Effector memory CD4-positive, alpha-beta T cell (primary cell): ENCODE results near the gene ZFX.

ENCODE experiments used
- DNase-seq, 3 donors: peaks; one replicate each; pipeline ENCODE4 v3.0.0-alpha.2; 2020
- H3K27ac ChIP-seq: 2 replicates; pipeline ENCODE4 v1.7.0; 2013; ENCODE audit warnings: mild to moderate bottlenecking, low read length, moderate library complexity; ENCODE audit not compliant: insufficient read depth, poor library complexity, severe bottlenecking
- H3K27me3 ChIP-seq: replicated peaks from 2 replicates; pipeline ENCODE4 v1.7.0; 2013; ENCODE audit warnings: mild to moderate bottlenecking, low read length; ENCODE audit not compliant: insufficient read depth, control insufficient read depth, poor library complexity, severe bottlenecking
- H3K36me3 ChIP-seq: 2 replicates; pipeline ENCODE4 v1.7.0; 2013; ENCODE audit warnings: mild to moderate bottlenecking, low read length, moderate library complexity; ENCODE audit not compliant: control insufficient read depth, insufficient read depth
- H3K4me1 ChIP-seq: 2 replicates; pipeline ENCODE4 v1.7.0; 2013; ENCODE audit warnings: low read length, mild to moderate bottlenecking; ENCODE audit not compliant: control insufficient read depth, insufficient read depth, poor library complexity, severe bottlenecking
- H3K4me3 ChIP-seq: 2 replicates; pipeline ENCODE4 v1.7.0; 2013; ENCODE audit warnings: low read length, low read depth, mild to moderate bottlenecking; ENCODE audit not compliant: insufficient read depth, poor library complexity, severe bottlenecking
- H3K9me3 ChIP-seq: 2 replicates; pipeline ENCODE4 v1.7.0; 2013; ENCODE audit warnings: mild to moderate bottlenecking, low read length, moderate library complexity; ENCODE audit not compliant: control insufficient read depth

Gene ZFX

DNA sequence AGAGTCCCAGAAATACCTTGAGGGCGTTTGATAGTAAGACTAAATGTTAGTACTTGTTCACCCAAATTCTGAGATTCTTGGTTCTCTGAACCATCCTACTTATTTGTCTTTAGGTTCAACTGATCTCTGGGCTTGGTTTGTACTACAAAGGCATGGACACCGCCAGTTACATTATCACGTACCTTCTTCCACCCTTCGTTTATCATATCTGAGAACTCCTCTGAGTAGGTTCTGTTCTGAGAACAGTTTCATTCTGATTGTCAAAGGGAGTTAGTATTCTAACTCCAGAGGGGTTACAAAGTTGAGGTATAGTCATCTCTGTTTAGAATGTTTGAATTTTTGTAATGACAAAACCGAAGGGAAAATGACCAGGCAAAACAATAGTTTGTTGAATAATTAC lies 19.3 kb downstream of the ZFX start:
- Histone ChIP-seq H3K4me3 (no peak overlapping the region), H3K27ac (no peak overlapping the region), H3K36me3 (peaks cover 11% of the 10 kb centered on the region), H3K4me1 (peaks cover 12% of the 10 kb centered on the region), H3K27me3 (no peaks in the 10 kb centered on the region), H3K9me3 (no peaks in the 10 kb centered on the region)
- DNase-seq = no peak

DNA sequence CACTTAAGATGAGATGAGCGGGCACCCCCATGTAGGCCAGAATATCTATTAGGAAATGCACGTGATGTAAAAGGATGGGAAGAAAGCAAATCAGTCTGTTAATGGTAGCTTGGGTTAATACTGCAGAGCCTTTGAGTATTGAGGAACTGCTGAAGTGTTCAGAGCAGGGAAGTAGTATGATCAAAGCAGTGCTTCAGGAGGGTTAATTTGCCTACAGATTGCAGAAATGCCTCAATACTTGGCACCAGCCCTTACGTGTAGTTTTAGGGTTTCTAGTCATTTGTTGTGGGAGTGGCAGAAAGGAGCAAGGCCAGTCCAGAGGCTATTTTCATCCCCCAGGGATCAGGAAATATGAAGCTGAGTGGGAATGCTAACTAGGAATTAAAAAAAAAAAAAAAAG lies 19.7 kb downstream of the ZFX start:
- Histone ChIP-seq H3K27me3 (no peaks in the 10 kb centered on the region), H3K4me1 (peaks cover 12% of the 10 kb centered on the region), H3K9me3 (no peaks in the 10 kb centered on the region), H3K27ac (no peak overlapping the region), H3K36me3 (peaks cover 13% of the 10 kb centered on the region), H3K4me3 (no peak overlapping the region)
- DNase-seq = no peak

DNA sequence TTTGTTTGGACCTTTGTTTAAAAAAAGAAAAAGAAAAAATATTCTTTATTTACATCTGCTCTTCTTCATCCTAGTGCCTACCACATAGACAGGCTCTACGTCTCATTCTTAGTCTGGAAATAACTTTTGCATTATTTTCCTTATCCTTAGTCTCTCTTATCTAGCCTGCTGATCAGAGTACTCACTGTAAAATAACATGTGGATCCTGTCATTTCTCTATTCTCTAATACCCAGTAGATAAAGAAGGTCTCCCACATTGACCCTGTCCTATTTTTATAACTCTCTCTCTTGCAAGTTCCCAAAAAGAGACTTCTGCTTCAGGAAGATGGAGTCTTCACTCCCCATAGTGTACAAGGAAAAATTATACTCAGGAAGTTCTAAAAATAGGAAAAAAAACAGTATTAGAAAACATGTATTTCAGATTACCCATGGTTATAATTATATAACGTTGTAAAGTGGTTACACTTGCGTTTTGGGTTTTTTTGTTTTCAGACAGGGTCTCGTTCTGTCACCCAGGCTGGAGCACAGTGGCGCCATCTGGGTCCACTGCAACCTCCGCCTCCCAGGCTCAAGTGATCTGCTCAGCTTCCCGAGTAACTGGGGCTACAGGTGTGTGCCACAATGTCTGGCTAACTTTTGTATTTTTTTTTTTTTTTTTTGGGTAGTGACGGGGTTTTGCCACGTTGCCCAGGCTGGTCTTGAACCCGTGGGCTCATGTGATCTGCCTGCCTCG lies 23.8 kb downstream of the ZFX start:
- no peak for DNase-seq
- Histone ChIP-seq H3K4me3 (no peak overlapping the region), H3K27me3 (no peaks in the 10 kb centered on the region), H3K9me3 (no peaks in the 10 kb centered on the region), H3K4me1 (peaks cover 8% of the 10 kb centered on the region), H3K36me3 (peaks cover 27% of the 10 kb centered on the region), H3K27ac (no peak overlapping the region)

DNA sequence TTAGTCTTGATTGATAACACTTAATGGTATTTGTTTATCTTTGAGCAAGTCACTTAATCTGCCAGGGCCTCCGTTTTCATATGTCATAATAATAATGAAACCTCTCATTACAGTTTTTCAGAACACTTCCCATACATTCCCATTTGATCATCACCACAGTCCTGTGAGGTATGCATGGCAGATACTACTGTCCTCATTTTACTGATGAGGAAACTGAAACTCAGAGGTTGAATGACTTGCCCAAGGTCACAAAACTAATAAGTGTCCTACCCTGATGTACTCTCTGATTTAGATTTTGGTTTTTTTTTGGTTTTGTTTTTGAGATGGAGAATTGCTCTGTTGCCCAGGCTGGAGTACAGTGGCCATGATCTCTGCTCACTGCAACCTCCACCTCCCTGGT lies 25.7 kb downstream of the ZFX start:
- Histone ChIP-seq H3K36me3 (peaks cover 35% of the 10 kb centered on the region), H3K9me3 (no peaks in the 10 kb centered on the region), H3K27ac (no peak overlapping the region), H3K4me3 (no peak overlapping the region), H3K27me3 (no peaks in the 10 kb centered on the region), H3K4me1 (no peaks in the 10 kb centered on the region)
- no peak for DNase-seq

DNA sequence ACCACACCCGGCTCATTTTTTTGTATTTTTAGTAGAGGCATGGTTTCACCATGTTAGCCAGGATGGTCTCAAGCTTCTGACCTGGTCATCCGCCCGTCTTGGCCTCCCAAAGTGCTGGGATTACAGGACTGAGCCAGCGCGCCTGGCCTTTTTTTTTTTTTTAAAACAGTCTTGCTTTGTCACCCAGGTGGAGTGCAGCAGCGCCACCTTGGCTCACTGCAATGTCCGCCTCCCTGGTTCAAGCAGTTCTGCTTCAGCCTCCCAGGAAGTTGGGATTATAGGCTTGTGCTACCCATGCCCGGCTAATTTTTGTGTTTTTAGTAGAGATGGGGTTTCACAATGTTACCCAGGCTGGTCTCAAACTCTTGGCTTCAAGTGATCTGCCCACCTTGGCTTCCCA lies 28.9 kb downstream of the ZFX start:
- Histone ChIP-seq H3K4me3 (no peak overlapping the region), H3K9me3 (no peaks in the 10 kb centered on the region), H3K36me3 (peaks cover 39% of the 10 kb centered on the region), H3K4me1 (no peaks in the 10 kb centered on the region), H3K27ac (no peak overlapping the region), H3K27me3 (no peaks in the 10 kb centered on the region)
- DNase-seq = no peak

DNA sequence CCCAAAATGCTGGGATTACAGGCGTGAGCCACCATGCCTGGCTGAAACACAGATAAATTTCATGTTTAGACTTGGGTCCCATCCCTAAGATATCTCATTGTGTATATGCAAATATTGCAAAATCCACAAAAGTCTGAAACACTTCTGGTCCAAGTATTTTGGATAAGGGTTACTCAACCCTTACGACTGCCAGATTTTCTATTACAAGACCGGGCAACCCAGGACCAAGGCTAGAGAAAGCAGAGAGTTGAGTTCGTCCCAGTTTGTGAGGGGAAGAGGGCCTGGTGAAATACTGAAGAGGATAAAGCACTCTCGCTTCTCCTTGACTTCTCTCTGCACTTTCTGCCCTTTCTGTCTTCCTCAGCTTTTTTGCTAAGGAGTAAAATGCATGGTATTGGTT lies 34.5 kb downstream of the ZFX start:
- no peak overlapping the region for H3K27ac ChIP-seq
- H3K27me3 ChIP-seq = no peaks in the 10 kb centered on the region
- H3K36me3 ChIP-seq = peaks cover 20% of the 10 kb centered on the region
- no peak for DNase-seq
- H3K9me3 ChIP-seq = no peaks in the 10 kb centered on the region
- H3K4me1 ChIP-seq = no peaks in the 10 kb centered on the region
- no peak overlapping the region for H3K4me3 ChIP-seq

DNA sequence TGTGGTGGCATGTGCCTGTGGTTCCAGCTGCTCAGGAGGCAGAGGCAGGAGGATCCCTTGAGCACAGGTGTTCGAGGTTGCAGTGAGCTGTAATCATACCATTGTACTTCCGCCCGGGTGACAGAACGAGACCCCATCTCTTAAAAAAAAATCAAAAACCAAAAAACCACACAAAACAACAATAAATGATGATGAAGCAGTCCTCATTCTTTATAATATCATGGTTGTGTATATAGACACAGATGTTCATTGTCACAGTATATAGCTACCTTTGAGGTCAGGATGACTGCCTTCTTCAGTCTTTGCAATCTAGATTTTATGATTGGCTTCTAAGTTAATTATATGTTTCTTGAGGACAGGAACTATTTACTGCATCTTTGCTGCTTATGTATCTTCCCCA lies 37.0 kb downstream of the ZFX start:
- DNase-seq = no peak
- no peak overlapping the region for H3K4me3 ChIP-seq
- peaks cover 2% of the 10 kb centered on the region for H3K36me3 ChIP-seq

DNA sequence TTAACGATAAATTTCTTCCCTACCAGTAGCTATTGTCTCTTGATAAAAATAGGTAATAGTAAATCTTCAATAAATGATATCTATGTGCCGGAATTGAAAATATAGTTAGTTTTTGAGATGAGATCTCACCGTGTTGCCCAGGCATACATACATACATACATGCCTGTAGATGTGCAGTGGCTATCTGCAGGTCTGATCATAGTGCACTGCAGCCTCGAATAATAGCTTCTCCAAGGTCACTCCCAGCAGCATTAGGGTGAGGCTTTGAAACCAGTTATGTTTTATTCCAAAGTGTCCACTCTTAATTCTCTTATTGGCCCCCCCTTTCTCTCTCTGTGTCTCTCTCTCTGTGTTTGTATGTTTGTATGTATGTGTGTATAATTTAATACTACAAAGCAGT lies 37.5 kb downstream of the ZFX start:
- no peak overlapping the region for H3K27ac ChIP-seq
- H3K9me3 ChIP-seq = no peaks in the 10 kb centered on the region
- H3K4me1 ChIP-seq = no peaks in the 10 kb centered on the region
- no peaks in the 10 kb centered on the region for H3K27me3 ChIP-seq
- no peak overlapping the region for H3K4me3 ChIP-seq
- H3K36me3 ChIP-seq = peaks cover 2% of the 10 kb centered on the region
- DNase-seq = no peak

More for the DNA sequence above, 37.0 kb downstream of the ZFX start:
- Histone ChIP-seq H3K27ac (no peak overlapping the region), H3K9me3 (no peaks in the 10 kb centered on the region), H3K27me3 (no peaks in the 10 kb centered on the region), H3K4me1 (no peaks in the 10 kb centered on the region)

DNA sequence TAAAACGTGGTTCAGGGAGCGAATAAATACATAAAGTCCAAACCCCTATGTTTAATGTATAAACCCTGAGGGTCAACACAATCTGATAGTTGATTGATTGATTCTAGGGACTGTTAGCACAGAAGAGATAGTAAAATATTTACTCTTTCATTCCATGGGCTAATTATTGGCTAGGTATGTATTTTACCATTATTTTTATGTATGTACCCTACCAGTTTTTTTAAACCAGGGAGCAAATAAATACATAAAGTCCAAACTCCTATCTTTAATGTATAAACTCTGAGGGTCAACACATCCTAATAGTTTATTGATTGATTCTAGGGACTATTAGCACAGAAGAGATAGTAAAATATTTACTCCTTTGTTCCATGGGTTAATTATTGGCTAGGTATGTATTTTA lies 40.0 kb downstream of the ZFX start:
- DNase-seq = no peak
- no peak overlapping the region for H3K4me3 ChIP-seq
- H3K27me3 ChIP-seq = no peaks in the 10 kb centered on the region
- no peaks in the 10 kb centered on the region for H3K9me3 ChIP-seq
- H3K27ac ChIP-seq = no peak overlapping the region
- no peaks in the 10 kb centered on the region for H3K4me1 ChIP-seq
- peaks cover 6% of the 10 kb centered on the region for H3K36me3 ChIP-seq

DNA sequence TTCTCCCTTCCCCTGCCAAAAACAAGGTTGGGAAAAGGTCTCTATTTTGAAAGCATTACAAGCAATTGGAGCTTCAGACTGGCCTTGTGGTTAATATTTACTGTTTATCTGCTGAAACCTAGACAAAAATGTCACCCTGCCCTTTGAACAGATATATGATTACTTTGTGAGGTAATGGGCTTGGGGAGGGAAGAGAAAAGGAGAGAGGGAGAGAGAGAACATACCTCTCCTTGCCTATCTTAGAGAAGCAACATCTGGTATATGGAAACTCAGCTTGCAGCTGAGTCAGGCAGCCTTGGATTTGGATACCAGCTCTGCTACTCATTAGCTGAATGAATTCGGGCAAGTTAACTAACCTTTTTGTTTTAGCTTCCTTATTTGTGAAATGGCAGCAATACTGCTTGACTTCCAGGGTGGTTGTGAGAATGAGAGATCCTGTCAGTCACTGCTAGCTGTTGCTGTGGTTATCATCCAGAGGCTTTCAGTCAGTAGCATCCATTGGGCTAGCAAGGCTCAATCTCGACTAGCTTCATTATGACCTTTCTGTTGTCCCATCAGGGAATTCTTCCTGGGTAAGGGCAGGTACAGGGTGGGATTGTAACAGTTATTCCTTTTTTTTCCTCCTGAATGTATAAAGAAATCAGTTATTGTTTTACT lies 41.1 kb downstream of the ZFX start:
- Histone ChIP-seq H3K9me3 (no peaks in the 10 kb centered on the region), H3K4me3 (no peak overlapping the region), H3K4me1 (no peaks in the 10 kb centered on the region), H3K27ac (no peak overlapping the region), H3K36me3 (peaks cover 3% of the 10 kb centered on the region), H3K27me3 (no peaks in the 10 kb centered on the region)
- no peak for DNase-seq
